NCI-H128 (cell line): ENCODE results near the gene TRIM63.
A peak's percentile ranks its signal among the peaks of the same experiment; 100 is the strongest.
"Not testable (repeated sequence)": the region's sequence is repeated elsewhere in the genome, so short reads cannot be mapped to it uniquely, and the experiment has no call there.

Experiments
- DNase-seq: peaks from one replicate; lab custom pipeline; 2025; ENCODE audit not compliant: unreplicated experiment; lab: John Stamatoyannopoulos, UW

TRIM63 gene

DNA sequence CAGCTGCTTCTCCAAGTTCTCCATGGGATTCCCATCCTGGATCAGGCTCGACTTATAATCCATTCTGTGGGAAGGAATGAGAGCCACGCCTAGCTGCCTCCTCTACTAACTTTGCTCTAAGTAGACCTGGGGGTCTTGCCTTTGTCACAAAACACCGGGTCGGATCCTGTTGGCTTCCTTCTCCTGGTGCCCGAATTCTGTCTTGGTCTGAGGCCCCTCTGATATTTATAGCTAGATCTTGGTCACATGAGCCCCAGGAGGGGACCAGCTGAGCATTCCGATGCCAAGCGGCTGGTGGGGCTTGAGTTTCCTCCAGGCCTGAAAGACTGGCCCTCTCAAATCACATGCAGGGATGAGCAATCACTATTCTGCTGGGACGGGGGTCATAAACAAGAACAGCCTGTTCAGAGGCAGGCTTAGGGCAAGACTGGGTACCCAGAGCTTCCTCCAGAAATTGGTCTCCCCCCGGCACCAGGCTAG is at the start of gene TRIM63:
Gene TRIM63 (minus strand): TSS at position 199 of the 480 bp plus-strand sequence. CDS start 136 bp downstream, at position 63.
- no peak for DNase-seq

DNA sequence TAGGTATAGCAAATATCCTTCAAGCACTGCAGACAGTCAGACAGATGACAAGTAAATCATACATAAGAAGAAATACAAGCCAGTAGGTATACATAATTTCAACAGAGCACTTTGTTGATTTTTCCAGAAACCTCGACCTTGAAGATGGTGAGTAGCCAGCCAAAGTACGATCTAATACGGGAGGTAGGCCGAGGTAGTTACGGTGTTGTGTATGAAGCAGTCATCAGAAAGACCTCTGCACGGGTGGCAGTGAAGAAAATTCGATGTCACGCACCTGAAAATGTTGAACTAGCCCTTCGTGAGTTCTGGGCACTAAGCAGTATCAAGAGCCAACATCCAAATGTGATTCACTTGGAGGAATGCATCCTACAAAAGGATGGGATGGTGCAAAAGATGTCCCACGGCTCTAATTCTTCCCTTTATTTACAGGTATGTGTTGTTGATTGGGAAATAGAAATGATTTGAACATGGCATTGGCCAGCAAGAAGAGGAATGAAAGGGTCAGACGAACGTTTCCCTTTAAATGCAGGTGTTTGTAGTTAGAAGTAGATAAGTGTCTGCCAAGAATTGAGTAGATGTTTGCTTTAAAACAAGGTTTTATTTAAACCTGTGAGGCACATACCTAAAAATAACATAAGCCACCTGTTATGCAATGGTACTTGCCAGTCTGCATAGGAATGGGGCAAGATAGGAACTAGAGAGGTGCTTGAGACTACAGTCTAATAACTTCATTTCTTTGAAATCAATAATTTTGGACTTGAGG is 46.9 kb upstream of the TRIM63 start:
- no peak for DNase-seq

DNA sequence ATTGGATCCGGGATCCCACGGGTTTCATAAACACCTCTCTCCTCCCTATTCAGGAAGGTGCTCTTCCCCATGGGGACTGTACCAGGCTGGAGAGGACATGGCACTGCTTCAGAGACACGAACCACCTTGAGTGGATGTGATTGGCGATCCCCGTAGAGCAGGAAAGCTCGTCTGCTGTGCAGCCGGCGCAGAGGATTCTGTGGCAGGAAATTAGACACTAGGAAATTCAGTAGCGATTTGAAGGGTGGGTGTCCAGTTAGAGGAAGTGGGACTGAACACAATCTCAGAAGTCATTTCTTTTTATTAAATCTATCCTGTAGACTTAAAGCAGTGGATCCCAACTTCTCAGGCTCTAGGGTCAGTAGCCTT is 45.0 kb upstream of the TRIM63 start:
- no peak for DNase-seq

DNA sequence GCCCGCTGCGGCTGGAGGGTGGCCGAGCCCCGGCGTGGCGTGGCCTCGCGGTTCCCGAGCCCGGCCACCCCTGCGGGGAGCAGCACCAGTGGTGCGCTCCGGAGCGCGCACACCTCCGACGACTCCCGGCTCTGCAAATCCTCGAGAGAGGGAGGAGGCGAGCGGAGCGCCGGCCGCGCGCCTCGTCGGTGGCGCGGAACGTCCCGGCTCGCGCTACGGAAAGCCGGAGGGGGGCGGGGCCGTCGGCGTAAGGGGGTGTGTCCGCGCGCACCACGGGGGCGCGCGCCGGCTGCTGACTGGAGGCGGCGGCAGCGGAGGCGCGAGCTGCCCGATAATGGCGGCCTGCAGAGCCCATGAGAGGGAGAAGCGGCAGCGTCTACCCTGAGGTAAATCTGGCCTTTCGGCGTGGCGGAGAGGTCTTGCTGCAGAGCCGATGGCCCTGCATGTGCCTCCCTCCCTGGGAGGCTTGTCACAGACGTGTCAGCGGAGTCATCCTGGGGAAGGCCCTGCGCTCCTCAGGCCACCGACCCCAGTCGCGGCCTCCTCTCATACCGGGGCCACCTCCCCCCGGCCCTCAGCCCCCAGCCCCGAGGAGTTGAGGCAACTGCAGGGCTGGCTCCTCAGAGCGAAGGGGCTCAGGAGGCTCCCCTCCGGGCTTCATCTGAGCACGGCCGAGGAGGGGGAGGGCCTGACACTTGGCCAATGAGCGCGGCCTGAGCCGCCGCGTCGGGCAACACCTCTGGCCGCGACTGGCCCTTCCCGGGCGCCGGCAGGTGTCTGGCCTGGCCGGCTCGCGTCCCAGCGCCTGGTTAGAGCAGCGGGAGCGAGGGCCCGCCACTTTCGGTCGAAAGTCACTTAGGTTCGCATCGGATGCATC is 44.3 kb upstream of the TRIM63 start, which contains the start of gene PDIK1L:
Gene PDIK1L (plus strand): TSS at position 295 of the 877 bp plus-strand sequence. CDS start 2,485 bp downstream, outside the sequence.
- peak; percentile 91 for DNase-seq

DNA sequence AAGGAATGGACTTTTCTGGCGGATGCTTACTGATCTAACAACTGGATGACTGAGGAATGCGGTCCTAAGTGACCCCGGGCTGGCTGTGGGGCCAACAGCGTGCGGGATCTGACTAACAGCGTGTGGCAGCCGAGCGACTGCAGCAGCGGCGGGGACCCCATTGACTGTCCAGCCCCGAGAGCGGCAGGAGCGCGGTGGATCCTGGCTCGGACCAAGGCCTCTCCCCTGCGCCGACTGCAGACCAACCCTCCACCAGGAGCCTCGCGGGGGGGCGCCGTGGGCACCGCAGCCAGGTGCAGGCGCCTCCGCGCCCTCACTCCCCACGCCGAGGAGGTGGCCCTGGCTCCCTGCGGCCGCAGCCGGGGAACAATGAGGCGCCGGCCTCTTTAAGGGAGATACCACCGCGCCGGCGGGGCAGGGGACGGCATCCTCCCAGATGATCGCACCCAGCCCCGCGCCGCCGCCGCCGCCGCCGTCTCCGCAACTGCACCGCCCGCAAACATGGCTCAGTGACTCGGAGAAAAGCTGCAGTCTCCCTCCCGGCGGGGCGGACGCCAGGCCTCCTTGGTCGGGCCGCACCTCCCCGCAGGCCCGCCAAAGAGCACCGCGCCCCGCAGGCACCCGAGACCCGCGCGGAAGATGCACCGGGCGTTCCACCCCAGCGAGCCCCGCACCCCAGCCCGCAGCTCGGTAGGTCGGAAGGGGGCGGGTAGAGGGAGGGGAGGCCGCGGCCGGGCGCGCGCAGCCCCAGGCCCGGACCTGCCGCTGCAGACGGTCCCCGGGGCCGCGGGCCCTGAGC is 43.5 kb upstream of the TRIM63 start:
- peak; percentile 73 for DNase-seq

DNA sequence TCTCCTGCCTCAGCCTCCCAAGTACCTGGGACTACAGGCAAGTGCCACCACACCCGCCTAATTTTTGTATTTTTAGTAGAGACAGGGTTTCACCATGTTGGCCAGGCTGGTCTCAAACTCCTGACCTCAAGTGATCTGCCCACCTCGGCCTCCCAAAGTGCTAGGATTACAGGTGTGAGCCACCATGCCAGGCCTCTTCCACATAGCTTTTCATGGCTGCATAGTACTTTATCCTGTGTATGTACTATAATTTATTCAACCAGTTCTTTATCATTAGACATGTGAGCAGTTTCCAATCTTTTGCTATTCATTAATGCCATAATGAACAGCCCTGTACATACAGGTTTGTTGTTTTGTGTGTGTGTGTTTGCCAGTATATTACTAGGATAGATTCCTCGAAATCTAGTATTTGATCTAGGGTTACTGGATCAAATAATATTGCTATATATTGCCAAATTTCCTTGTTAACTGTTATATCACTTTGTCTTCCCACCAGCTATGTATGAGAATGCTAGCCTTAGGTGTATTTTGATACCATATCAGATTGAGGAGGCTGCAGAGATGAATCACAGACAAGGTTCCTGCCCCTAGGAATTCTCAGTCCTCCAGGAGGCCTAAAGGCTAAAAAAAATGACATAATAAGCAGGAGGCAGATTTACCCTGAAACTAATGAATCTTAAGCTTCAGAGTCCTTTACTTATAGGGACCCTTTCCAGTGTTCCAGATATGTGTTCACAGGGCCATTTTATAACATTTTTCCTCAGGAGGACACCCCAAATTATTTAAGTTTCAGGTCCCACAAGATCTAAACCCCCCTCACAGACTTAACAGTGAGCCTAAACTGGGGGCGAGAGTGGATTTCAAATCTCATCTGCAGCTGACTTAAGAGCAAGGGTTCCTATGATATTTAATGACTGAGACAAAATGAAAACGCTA is 42.1 kb upstream of the TRIM63 start:
- no peak for DNase-seq

DNA sequence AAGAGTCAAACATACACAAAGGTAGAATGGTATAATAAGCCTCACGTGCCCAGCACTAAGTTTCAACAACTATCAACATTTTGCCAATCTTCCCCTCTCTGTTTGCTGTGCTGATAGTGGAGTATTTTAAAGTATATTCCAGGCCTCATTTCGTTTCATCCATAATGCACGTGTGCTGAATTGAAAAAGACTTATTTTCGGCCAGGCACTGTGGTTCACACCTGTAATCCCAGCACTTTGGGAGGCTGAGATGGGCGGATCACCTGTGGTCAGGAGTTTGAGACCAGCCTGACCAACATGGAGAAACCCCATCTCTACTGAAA is 37.8 kb upstream of the TRIM63 start:
- DNase-seq: not testable (repeated sequence)

DNA sequence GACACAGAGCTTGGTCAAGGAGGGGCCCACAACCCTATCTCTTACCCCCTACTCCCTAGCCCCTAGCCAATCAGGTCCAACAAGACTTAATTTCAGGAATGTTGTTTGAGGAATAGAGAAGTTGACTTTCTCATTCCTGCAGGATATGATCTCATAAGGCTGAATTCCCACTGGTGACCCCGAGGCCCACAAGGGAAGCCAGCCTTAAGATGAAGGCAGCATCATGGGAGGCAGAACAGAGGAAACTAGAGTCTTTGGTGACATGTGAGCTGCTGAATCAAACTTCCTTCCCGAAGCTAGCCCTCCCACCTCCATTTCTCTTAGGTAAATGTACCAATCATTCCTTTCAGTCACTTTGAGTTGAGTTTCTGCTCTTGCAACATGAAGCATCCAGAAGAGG is 35.1 kb upstream of the TRIM63 start:
- no peak for DNase-seq

DNA sequence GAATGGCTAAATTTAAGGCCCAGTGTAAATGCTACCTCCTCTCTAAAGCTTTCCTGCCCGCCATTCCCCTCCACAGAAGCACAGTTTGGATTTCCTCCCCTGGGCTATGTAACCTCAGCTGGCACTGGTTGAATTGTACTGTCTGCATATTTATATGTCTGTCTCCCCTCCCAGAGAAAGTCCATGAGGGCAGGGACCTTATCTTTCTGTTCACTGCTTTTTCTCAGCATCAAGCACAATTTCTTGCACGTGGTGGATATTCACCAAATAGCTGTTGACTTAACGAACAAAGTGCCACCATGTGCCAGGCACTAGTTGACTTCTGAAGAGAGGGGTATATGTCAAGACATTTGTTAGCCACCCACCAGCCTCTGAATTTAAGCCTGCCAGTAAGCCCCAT is 34.7 kb upstream of the TRIM63 start:
- no peak for DNase-seq

DNA sequence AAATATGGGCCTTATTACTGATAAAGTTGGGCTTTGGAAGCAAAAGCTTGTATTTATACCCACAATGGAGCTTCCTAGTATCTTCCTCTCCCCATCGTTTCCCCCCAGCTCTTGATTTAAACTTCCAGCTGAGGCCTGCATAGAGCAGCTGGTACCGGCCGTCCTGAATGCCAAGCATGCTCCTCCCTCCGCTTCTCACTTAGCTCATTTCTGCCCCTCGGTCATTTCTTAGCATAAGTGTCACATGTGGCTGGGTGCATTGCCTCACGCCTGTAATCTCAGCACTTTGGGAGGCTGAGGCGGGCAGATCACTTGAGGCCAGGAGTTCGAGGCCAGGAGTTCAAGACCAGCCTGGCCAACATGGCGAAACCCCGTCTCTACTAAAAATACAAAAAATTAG is 32.8 kb upstream of the TRIM63 start:
- not testable (repeated sequence) for DNase-seq

DNA sequence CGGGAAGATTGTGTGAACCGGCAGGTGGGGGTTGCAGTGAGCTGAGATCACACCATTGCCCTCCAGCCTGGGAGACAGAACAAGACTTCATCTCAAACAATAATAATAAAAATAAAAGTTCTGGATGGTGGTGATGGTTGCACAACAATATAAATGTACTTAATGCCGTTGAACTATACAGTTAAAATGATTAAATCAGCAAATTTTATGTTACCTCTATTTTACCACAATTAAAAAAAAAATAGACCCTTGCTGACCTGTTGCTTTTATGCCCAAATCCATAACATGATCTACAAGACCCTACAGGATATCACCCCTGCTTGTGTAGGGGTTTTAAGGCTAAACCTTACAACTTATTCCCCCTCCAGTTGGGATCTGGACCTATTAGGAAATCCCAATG is 32.4 kb upstream of the TRIM63 start:
- DNase-seq: no peak

DNA sequence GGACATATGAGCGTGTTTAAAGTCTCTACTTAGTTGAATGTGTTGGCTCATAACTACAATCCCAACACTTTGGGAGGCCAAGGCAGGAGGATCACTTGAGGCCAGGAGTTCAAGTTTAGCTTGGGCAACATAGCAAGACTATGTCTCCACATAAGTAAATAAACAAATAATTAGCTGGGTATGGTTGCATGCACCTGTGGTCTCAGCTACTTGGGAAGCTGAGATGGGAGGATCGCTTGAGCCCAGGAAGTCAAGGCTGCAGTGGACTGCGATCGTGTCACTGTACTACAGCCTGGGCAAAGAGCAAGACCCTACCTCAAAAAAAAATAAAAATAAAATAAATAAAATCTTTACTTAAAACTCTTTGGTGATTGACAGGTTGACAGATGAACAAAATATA is 31.2 kb upstream of the TRIM63 start:
- DNase-seq: no peak

DNA sequence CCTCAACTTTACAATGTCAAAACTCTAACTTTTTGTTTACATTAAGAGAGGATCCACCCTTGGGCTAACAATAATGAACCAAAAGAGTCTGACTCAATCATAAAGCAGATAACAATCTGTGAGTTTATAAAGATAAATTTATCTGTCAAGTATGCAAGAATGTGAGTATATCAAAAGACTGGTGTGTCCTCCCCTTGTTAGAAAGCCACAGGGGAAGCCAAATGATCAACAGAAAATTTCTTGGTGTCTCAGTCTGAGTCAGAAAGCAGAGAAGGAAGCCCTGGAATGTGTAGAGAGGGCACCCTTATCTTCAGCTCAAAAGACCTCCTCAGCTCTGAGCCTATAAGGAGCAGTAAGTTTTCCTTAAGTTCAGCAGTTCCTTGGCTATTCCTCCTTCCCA is 30.3 kb upstream of the TRIM63 start:
- DNase-seq: no peak

DNA sequence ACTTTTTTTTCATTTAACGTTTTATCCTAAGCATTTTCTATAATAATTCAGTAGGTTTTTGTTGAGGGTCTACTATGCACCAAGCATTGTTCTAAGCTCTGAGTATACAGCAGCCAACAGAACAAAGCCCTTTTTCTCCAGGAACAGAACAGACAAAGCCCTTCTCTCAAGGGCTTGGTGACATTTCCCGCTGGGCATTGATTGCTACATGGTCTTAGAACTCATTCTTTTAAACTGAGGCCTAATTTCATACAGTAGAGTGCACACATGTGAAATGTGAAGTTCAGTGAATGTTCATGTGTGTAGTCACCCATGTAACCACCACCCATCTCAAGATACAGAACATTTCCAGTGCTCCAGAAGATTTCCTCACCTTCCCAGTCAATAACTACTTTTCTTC is 29.0 kb upstream of the TRIM63 start:
- DNase-seq: no peak

DNA sequence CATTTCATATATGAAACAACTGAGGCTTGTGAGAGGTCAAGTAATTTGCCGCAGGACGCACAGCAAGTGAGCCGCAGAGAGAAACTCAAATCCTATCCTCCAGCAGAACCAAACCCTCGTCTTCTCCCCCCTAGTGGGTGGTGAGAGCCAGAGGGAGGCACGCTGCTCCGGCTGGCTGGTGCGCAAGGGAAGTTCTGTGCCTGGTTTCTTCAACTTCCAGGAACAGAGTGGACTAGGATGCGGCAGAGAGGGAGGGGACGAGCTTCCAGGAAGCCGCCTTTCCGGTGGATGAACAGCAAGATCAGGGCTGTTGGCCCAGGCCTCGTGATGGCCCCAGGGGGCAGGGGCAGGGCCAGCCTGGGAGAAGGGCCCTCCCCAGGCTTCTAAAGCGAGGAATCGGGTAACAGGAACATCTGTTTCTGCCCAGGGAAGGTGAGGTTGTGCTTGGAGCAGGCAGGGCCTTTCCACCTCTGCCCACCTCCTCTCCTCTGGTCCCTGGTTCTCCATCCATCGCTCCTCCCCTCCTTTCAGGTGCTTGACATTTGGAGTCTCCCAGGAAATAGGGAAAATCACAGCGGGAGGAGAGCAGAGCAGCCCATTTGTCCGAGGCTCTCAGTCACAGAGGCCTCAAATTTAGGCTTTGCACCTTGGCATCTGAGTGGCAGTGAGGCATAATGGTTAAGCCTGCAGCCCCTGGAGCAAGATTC is 27.4 kb upstream of the TRIM63 start:
- DNase-seq: peak; percentile 29

DNA sequence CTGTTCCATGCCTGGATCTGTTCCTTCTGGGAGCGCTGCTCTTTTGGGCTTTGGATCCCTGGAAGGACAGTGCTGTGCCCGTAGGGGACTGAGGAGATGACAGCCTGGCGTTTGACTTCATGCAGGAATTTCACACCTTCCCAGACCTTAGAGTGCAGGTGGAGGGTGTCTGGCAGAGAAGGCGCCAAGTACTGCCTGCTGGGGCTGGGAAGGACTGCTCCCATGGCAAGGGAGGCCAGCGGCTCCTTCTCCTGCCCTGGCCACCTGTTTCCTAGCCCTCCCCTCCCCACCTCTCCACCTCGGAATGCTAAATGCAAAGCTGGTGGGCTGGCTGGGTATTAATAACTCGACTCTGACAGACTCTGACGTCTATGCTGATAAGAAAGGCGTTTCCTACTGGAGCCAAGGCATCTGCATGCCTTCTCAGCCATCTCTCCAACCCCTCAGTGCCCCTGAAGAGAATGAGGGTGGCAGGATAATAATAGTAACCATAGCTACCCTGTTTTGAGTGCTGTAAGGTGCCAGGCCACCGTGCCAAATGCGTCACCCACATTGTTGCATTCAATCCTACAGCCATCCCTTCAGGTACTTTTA is 26.7 kb upstream of the TRIM63 start:
- DNase-seq: no peak

DNA sequence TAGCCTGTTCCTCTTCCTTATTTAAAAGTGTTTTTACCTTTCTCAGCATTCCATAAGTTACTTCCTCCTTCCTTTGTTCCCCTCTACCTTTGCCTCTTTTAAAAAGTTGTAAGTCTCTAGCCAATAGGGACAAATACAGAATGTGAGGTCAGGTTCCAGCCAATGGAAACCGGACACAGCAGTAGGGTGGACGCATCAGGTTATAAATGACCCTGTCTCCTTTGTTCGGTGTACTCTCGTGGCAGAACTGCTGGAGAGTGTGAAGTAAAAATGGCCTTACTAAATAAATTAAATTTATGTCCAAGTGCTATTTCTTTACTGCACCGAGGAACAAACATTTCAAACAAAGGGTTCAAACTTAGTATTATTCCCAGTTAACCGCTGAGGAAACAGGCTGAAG is 26.1 kb upstream of the TRIM63 start:
- DNase-seq: not testable (repeated sequence)

DNA sequence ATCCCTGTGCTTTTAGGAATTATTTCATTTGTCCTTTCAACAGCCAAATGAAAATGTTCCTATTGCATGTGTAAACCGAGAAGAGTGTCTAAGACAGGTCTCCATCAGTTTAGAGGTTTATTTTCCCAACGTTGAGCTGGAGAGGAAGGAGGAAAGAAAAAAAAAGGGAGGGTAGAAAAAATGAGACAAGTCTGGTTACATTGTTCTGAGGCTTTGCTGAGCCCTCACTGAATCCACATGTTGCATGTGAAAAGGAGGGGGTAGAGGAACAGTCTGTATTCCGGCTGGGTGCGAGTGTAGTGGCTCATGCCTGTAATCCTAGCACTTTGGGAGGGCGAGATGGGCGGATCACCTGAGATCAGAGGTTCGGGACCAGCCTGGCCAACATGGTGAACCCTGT is 25.0 kb upstream of the TRIM63 start:
- DNase-seq: no peak

DNA sequence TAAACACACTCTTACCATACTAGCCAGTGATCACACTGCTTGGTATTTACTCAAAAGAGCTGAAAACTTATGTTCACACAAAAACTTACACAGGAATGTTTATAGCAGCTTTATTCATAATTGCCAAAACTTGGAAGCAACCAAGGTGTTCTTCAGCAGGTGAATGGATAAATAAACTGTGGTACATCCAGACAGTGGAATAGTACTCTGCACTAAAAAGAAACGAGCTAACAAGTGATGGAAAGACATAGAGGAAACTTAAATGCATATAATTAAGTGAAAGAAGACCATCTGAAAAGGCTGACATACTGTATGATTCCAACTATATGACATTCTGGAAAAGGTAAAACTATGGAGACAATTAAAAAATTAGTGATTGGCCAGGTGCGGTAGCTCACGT is 23.5 kb upstream of the TRIM63 start:
- no peak for DNase-seq
